HG02798 (cell line): ENCODE data around the gene ELK4.

Experiments used
- ATAC-seq: cut with Tn5 transposase; IDR thresholded peaks from one replicate; pipeline ENCODE4 v1.9.1; 2021; ENCODE audit warnings: mild to moderate bottlenecking; ENCODE audit not compliant: unreplicated experiment, poor library complexity

ELK4 gene

GRCh38 chr1:205569411-205570172, 62.2 kb downstream of the ELK4 start:
- no peak for ATAC-seq

GRCh38 chr1:205568469-205569361, 63.1 kb downstream of the ELK4 start:
- ATAC-seq = no peak

- ATAC-seq = no peak
These were observed 63.7 kb downstream of the ELK4 start for GRCh38 chr1:205568135-205568468.

- ATAC-seq = no peak
These were observed 64.1 kb downstream of the ELK4 start for GRCh38 chr1:205567716-205568115.

GRCh38 chr1:205565799-205566198, 66.0 kb downstream of the ELK4 start:
- ATAC-seq = no peak

- no peak for ATAC-seq
These were observed 67.8 kb downstream of the ELK4 start for GRCh38 chr1:205563927-205564441.

GRCh38 chr1:205561501-205562203, 70.2 kb downstream of the ELK4 start:
- ATAC-seq = no peak
